ENCODE results near the gene OVAAL.

- TF ChIP-seq CTCF (IDR thresholded peaks at IDR 0.05) (no peak), POLR2A (IDR thresholded peaks at IDR 0.05) (no peak)
These were observed 33.1 kb upstream of the OVAAL start for GRCh38 chr1:180525715-180526039.
